Neural cell (in vitro differentiated cells): ENCODE results near the gene MGAT5B. TPM values are rescaled to one million over a fixed set of nuclear protein-coding genes. Genes with fewer than 3 reads are reported as not detected.

Source experiments
- H2AFZ ChIP-seq: fragments of 200-600, 300-800 bp; sonication (generic), shearing (Covaris generic); 2 replicates; pipeline ENCODE4 v1.6.0; 2014; ENCODE audit warnings: low read depth, mild to moderate bottlenecking, antibody characterized with exemption, low read length, moderate library complexity
- H3F3A ChIP-seq: fragments of 200-600 bp; shearing (Covaris generic); 2 replicates; pipeline ENCODE4 v1.6.1; 2016; ENCODE audit warnings: mild to moderate bottlenecking, moderate library complexity, mixed read lengths, antibody characterized with exemption, low read length; ENCODE audit not compliant: insufficient read depth, poor library complexity, severe bottlenecking
- H3K27ac ChIP-seq: fragments of 200-600, 300-800 bp; sonication (generic), shearing (Covaris generic); 2 replicates; pipeline ENCODE4 v1.5.1; 2014; ENCODE audit warnings: mild to moderate bottlenecking, low read length, moderate library complexity
- H3K27me3 ChIP-seq: fragments of 300-800, 200-600 bp; sonication (generic), shearing (Covaris generic); 2 replicates; pipeline ENCODE4 v1.6.0; 2014; ENCODE audit warnings: mild to moderate bottlenecking, low read depth, low read length, moderate library complexity; ENCODE audit not compliant: insufficient read depth
- H3K36me3 ChIP-seq: fragments of 300-800, 200-600 bp; sonication (generic), shearing (Covaris generic); 2 replicates; pipeline ENCODE4 v1.5.1; 2014; ENCODE audit warnings: mild to moderate bottlenecking, antibody characterized with exemption, low read length, moderate library complexity; ENCODE audit not compliant: insufficient read depth
- H3K4me2 ChIP-seq: fragments of 300-800, 200-600 bp; sonication (generic), shearing (Covaris generic); 2 replicates; pipeline ENCODE4 v1.6.0; 2014; ENCODE audit warnings: mild to moderate bottlenecking, low read length
- H3K4me3 ChIP-seq: fragments of 300-800, 200-600 bp; sonication (generic), shearing (Covaris generic); 2 replicates; pipeline ENCODE4 v1.5.1; 2014; ENCODE audit warnings: mild to moderate bottlenecking, low read length, moderate library complexity
- H3K79me2 ChIP-seq: fragments of 200-600 bp; shearing (Covaris generic); replicated peaks from 2 replicates; pipeline ENCODE4 v1.6.0; 2014; ENCODE audit warnings: mild to moderate bottlenecking, low read length, moderate library complexity; ENCODE audit not compliant: insufficient read depth
- H3K9ac ChIP-seq: fragments of 300-800, 200-600 bp; sonication (generic), shearing (Covaris generic); 2 replicates; pipeline ENCODE4 v1.6.1; 2016; ENCODE audit warnings: mild to moderate bottlenecking, low read length, mixed read lengths
- H3K9me2 ChIP-seq: fragments of 200-600 bp; shearing (Covaris generic); 2 replicates; pipeline ENCODE4 v1.6.1; 2016; ENCODE audit warnings: mild to moderate bottlenecking, low read length, mixed read lengths; ENCODE audit not compliant: insufficient read depth
- H3K9me3 ChIP-seq: fragments of 200-600, 300-800 bp; sonication (generic), shearing (Covaris generic); 2 replicates; pipeline ENCODE4 v1.6.1; 2016; ENCODE audit warnings: mild to moderate bottlenecking, mixed run types, low read length, moderate library complexity, mixed read lengths
- H4K20me1 ChIP-seq: fragments of 200-600 bp; shearing (Covaris generic); 2 replicates; pipeline ENCODE4 v1.6.1; 2016; ENCODE audit warnings: mild to moderate bottlenecking, mixed run types; ENCODE audit not compliant: insufficient read depth
- EP300 ChIP-seq: fragments of 450-650 bp; conservative IDR thresholded peaks from 2 replicates; pipeline ENCODE4 v1.6.1; 2014; ENCODE audit warnings: antibody characterized with exemption, mild to moderate bottlenecking, moderate library complexity; ENCODE audit not compliant: poor library complexity, severe bottlenecking
- EZH2 ChIP-seq: fragments of 200-600, 300-800 bp; shearing (Covaris generic), sonication (generic); IDR thresholded peaks from 2 replicates; pipeline ENCODE4 v1.6.1; 2014; ENCODE audit warnings: antibody characterized with exemption, low read length, borderline replicate concordance, mild to moderate bottlenecking; ENCODE audit not compliant: insufficient read depth, poor library complexity, severe bottlenecking
- MXI1 ChIP-seq: fragments of 450-650 bp; conservative IDR thresholded peaks from 2 replicates; pipeline ENCODE4 v1.6.1; 2014; ENCODE audit warnings: antibody characterized with exemption, mild to moderate bottlenecking; ENCODE audit not compliant: poor library complexity, severe bottlenecking
- POLR2AphosphoS5 ChIP-seq: IDR thresholded peaks from 2 replicates; pipeline ENCODE4 v1.6.1; 2012
- RAD21 ChIP-seq: fragments of 450-650 bp; conservative IDR thresholded peaks from 2 replicates; pipeline ENCODE4 v1.6.1; 2014; ENCODE audit warnings: antibody characterized with exemption, mild to moderate bottlenecking, moderate library complexity
- SMC3 ChIP-seq: fragments of 450-650 bp; conservative IDR thresholded peaks from 2 replicates; pipeline ENCODE4 v1.6.1; 2014; ENCODE audit warnings: antibody characterized with exemption, mild to moderate bottlenecking, moderate library complexity; ENCODE audit not compliant: poor library complexity
- TAF1 ChIP-seq: IDR thresholded peaks from 2 replicates; pipeline ENCODE4 v1.6.1; 2012; ENCODE audit warnings: low read depth
- polyA plus RNA-seq: library from polyadenylated mRNA; depleted of rRNA; stranded (reverse); fragments of >200 nt; gene quantifications from 2 replicates; pipeline ENCODE4 v1.2.3, GENCODE V29; 2014
- TF ChIP-seq, protein P1 (sequence below): IDR thresholded peaks from 2 replicates; pipeline ENCODE4 v1.6.1; 2012; ENCODE audit warnings: borderline replicate concordance
- TF ChIP-seq, protein P2 (sequence below): fragments of 450-650 bp; IDR thresholded peaks from 2 replicates; pipeline ENCODE4 v1.5.1; 2014; ENCODE audit warnings: antibody characterized with exemption, mild to moderate bottlenecking, moderate library complexity; ENCODE audit not compliant: poor library complexity, severe bottlenecking

The MGAT5B gene
- polyA plus RNA-seq, 1 donor from 2014 or later, result 8.8 TPM

DNA sequence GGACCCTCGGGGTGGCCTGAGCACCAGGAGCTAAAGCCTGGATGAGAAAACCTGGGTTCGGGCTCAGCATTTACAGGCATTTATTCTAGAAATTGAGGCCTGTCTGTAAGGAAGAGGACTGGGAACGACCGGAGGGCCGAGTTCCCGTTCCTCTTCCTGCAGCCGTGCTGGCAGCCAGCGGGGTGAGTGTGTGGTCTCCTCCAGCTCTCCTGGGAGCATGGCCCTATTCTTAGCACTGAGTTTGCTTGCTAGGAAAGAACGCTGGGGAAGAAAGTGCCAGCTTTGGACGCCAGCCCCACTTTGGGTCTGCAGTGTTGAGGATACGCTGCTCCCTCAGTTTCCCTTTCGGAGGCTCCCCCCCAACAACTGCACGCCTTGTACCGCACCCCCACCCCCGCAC, 49.6 kb downstream of the MGAT5B start:
- no peaks in the 10 kb centered on the region for H3K36me3 ChIP-seq
- TF ChIP-seq, protein P1, sequence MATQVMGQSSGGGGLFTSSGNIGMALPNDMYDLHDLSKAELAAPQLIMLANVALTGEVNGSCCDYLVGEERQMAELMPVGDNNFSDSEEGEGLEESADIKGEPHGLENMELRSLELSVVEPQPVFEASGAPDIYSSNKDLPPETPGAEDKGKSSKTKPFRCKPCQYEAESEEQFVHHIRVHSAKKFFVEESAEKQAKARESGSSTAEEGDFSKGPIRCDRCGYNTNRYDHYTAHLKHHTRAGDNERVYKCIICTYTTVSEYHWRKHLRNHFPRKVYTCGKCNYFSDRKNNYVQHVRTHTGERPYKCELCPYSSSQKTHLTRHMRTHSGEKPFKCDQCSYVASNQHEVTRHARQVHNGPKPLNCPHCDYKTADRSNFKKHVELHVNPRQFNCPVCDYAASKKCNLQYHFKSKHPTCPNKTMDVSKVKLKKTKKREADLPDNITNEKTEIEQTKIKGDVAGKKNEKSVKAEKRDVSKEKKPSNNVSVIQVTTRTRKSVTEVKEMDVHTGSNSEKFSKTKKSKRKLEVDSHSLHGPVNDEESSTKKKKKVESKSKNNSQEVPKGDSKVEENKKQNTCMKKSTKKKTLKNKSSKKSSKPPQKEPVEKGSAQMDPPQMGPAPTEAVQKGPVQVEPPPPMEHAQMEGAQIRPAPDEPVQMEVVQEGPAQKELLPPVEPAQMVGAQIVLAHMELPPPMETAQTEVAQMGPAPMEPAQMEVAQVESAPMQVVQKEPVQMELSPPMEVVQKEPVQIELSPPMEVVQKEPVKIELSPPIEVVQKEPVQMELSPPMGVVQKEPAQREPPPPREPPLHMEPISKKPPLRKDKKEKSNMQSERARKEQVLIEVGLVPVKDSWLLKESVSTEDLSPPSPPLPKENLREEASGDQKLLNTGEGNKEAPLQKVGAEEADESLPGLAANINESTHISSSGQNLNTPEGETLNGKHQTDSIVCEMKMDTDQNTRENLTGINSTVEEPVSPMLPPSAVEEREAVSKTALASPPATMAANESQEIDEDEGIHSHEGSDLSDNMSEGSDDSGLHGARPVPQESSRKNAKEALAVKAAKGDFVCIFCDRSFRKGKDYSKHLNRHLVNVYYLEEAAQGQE, result no peak
- TF ChIP-seq, protein P2, sequence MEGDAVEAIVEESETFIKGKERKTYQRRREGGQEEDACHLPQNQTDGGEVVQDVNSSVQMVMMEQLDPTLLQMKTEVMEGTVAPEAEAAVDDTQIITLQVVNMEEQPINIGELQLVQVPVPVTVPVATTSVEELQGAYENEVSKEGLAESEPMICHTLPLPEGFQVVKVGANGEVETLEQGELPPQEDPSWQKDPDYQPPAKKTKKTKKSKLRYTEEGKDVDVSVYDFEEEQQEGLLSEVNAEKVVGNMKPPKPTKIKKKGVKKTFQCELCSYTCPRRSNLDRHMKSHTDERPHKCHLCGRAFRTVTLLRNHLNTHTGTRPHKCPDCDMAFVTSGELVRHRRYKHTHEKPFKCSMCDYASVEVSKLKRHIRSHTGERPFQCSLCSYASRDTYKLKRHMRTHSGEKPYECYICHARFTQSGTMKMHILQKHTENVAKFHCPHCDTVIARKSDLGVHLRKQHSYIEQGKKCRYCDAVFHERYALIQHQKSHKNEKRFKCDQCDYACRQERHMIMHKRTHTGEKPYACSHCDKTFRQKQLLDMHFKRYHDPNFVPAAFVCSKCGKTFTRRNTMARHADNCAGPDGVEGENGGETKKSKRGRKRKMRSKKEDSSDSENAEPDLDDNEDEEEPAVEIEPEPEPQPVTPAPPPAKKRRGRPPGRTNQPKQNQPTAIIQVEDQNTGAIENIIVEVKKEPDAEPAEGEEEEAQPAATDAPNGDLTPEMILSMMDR, result no peak
- TF ChIP-seq TAF1, result no peak
- TF ChIP-seq EP300, result no peak
- no peak for TF ChIP-seq MXI1
- no peak for TF ChIP-seq RAD21
- no peak for TF ChIP-seq SMC3
- no peak for TF ChIP-seq EZH2
- TF ChIP-seq POLR2AphosphoS5, result no peak
- H3K9me2 ChIP-seq, result no peaks in the 10 kb centered on the region
- no peak overlapping the region for H3K27ac ChIP-seq
- no peaks in the 10 kb centered on the region for H3K79me2 ChIP-seq
- H4K20me1 ChIP-seq, result no peaks in the 10 kb centered on the region
- H2AFZ ChIP-seq, result no peak overlapping the region
- H3K9ac ChIP-seq, result no peak overlapping the region
- H3K4me3 ChIP-seq, result no peak overlapping the region
- no peaks in the 10 kb centered on the region for H3F3A ChIP-seq
- H3K4me2 ChIP-seq, result no peak overlapping the region
- H3K9me3 ChIP-seq, result no peaks in the 10 kb centered on the region
- no peaks in the 10 kb centered on the region for H3K27me3 ChIP-seq

DNA sequence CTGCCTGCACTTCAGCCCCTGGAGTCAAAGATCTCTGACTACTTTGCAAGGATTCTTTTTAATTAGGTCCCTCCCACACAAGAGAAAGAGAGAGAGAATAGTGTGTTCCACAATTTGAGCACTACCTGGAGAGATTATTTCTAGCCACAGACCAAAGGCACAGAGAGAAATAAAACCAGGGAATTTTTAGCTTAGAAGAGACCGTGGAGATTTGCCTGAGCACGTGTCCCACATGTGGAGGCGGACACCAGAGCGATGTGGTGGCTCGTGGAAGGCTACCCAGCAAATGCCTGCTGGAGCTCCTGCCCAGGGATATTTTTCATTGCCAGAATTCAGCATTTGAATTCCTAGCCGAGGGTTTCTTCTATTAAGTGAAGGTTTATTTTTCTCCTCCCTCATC, 50.6 kb downstream of the MGAT5B start:
- H3K36me3 ChIP-seq, result no peaks in the 10 kb centered on the region
- no peaks in the 10 kb centered on the region for H3K79me2 ChIP-seq
- H3K4me2 ChIP-seq, result no peak overlapping the region
- no peaks in the 10 kb centered on the region for H4K20me1 ChIP-seq
- H2AFZ ChIP-seq, result no peak overlapping the region
- no peak overlapping the region for H3K4me3 ChIP-seq
- no peak overlapping the region for H3K27ac ChIP-seq
- H3F3A ChIP-seq, result no peaks in the 10 kb centered on the region
- no peak overlapping the region for H3K9ac ChIP-seq
- H3K9me3 ChIP-seq, result no peaks in the 10 kb centered on the region
- H3K27me3 ChIP-seq, result no peaks in the 10 kb centered on the region
- no peaks in the 10 kb centered on the region for H3K9me2 ChIP-seq
- TF ChIP-seq, protein P1, result no peak
- TF ChIP-seq EP300, result no peak
- TF ChIP-seq EZH2, result no peak
- TF ChIP-seq MXI1, result no peak
- no peak for TF ChIP-seq POLR2AphosphoS5
- no peak for TF ChIP-seq TAF1
- TF ChIP-seq, protein P2, result no peak
- TF ChIP-seq RAD21, result no peak
- TF ChIP-seq SMC3, result no peak
